GM12878 (cell line): ENCODE data around the gene CHST15. TPM values are rescaled to one million over a fixed set of nuclear protein-coding genes. Genes with fewer than 3 reads are reported as not detected.

Experiments used
- ATAC-seq: fragments of 200-7000 bp; cut with Tn5 transposase; 3 replicates; pipeline ENCODE4 v1.9.1; 2020; ENCODE audit warnings: mild to moderate bottlenecking, moderate library complexity
- BruUV-seq: library from RNA; stranded (reverse); fragments of 400-500 nt; replicated peaks from 2 replicates; lab custom pipeline; 2021; lab: Mats Ljungman, UMichigan
- CTCF ChIA-PET: fragments of 300-600 bp; sonication (Branson Sonifier 250); formaldehyde crosslinking; extraction: SDS; loops from one replicate; lab custom pipeline; 2021; ENCODE audit warnings: inconsistent platforms; lab: Yijun Ruan, JAX
- POLR2A ChIA-PET: fragments of 350-600 bp; formaldehyde crosslinking; extraction: SDS; loops from one replicate; lab custom pipeline; 2021; ENCODE audit warnings: inconsistent platforms; lab: Charles Lee
- RAD21 ChIA-PET: fragments of 300-600 bp; sonication (Branson Sonifier 250); formaldehyde crosslinking; loops from one replicate; lab custom pipeline; 2023; ENCODE audit warnings: antibody characterized with exemption; ENCODE audit not compliant: unreplicated experiment; lab: Charles Lee
- SMC1A ChIA-PET: fragments of 300-600 bp; sonication (Branson Sonifier 250); formaldehyde crosslinking; loops from one replicate; lab custom pipeline; 2023; ENCODE audit not compliant: unreplicated experiment, uncharacterized antibody; lab: Charles Lee
- DNase-seq: peaks from one replicate; pipeline ENCODE4 v3.0.0-alpha.2; 2011; ENCODE audit warnings: low read depth, low spot score
- FAIRE-seq: peaks from 3 replicates; lab custom pipeline; 2011; peaks lifted over from hg19 to GRCh38; lab: Jason Lieb, UNC
- H2AFZ ChIP-seq: 2 replicates; pipeline ENCODE4 v1.6.0; 2011; ENCODE audit warnings: low read depth, low read length, control low read depth; ENCODE audit not compliant: control insufficient read depth
- H3K27ac ChIP-seq: 2 replicates; pipeline ENCODE4 v1.5.1; 2011; ENCODE audit warnings: control low read depth; ENCODE audit not compliant: control insufficient read depth, insufficient read depth
- H3K27me3 ChIP-seq, 2 experiments: replicated peaks in 1 of 2; 2 replicates each; pipeline versions ENCODE4 v1.6.0 to v1.6.1; 2011; ENCODE audit warnings: low read length in 1 of 2; ENCODE audit not compliant: control insufficient read depth in 2 of 2, insufficient read depth in 2 of 2
- H3K36me3 ChIP-seq, 2 experiments: 2 replicates each; pipeline ENCODE4 v1.5.1; 2011; ENCODE audit warnings: low read length in 1 of 2; ENCODE audit not compliant: control insufficient read depth in 2 of 2, insufficient read depth in 2 of 2
- H3K4me1 ChIP-seq: 2 replicates; pipeline ENCODE4 v1.6.1; 2011; ENCODE audit warnings: mild to moderate bottlenecking, low read length, moderate library complexity, mixed read lengths; ENCODE audit not compliant: control insufficient read depth, insufficient read depth
- H3K4me2 ChIP-seq: 2 replicates; pipeline ENCODE4 v1.6.0; 2011; ENCODE audit warnings: control low read depth; ENCODE audit not compliant: control insufficient read depth, insufficient read depth
- H3K4me3 ChIP-seq: fragments of 200-600 bp; sonication (generic); 2 replicates; pipeline ENCODE4 v1.5.1; 2016
- H3K79me2 ChIP-seq: 2 replicates; pipeline ENCODE4 v1.6.0; 2011; ENCODE audit warnings: low read length; ENCODE audit not compliant: control insufficient read depth, insufficient read depth
- H3K9ac ChIP-seq: 2 replicates; pipeline ENCODE4 v1.8.0; 2011; ENCODE audit warnings: low read length, control low read depth, mixed read lengths; ENCODE audit not compliant: control insufficient read depth, insufficient read depth
- H3K9me3 ChIP-seq: replicated peaks from 3 replicates; pipeline ENCODE4 v1.5.1; 2011; ENCODE audit warnings: mild to moderate bottlenecking, low read length; ENCODE audit not compliant: control insufficient read depth, insufficient read depth
- H4K20me1 ChIP-seq: 2 replicates; pipeline ENCODE4 v1.6.0; 2011; ENCODE audit not compliant: control insufficient read depth, insufficient read depth
- CBFB ChIP-seq: IDR thresholded peaks from 2 replicates; pipeline ENCODE4 v1.6.1; 2016; ENCODE audit warnings: antibody characterized with exemption, low read depth
- EGR1 ChIP-seq, 2 experiments: IDR thresholded peaks; 1 replicate in 1 of 2; 2 replicates in 1 of 2; pipeline ENCODE4 v1.6.1; 2011 to 2012; ENCODE audit warnings: low read depth in 2 of 2, low read length in 2 of 2, borderline replicate concordance in 1 of 2, mild to moderate bottlenecking in 1 of 2, moderate library complexity in 1 of 2
- HDAC2 ChIP-seq: fragments of 200-600 bp; sonication (generic); IDR thresholded peaks from 2 replicates; pipeline ENCODE4 v1.6.1; 2017
- NR2F1 ChIP-seq: fragments of 450-650 bp; conservative IDR thresholded peaks from 2 replicates; pipeline ENCODE4 v1.6.1; 2017; ENCODE audit warnings: mild to moderate bottlenecking
- PAX5 ChIP-seq: IDR thresholded peaks from 2 replicates; pipeline ENCODE4 v1.6.1; 2011; ENCODE audit warnings: low read depth, low read length, borderline replicate concordance
- RCOR1 ChIP-seq: conservative IDR thresholded peaks from 2 replicates; pipeline ENCODE4 v1.6.1; 2012; ENCODE audit warnings: low read depth, low read length, improper control_type of control experiment
- RUNX3 ChIP-seq: IDR thresholded peaks from 2 replicates; pipeline ENCODE4 v1.6.1; 2012; ENCODE audit warnings: low read length, inconsistent platforms
- SIX5 ChIP-seq: IDR thresholded peaks from 2 replicates; pipeline ENCODE4 v1.6.1; 2011; ENCODE audit warnings: mild to moderate bottlenecking, low read depth, low read length, moderate library complexity; ENCODE audit not compliant: severe bottlenecking
- TARDBP ChIP-seq: IDR thresholded peaks from 2 replicates; pipeline ENCODE4 v1.6.1; 2016; ENCODE audit warnings: borderline replicate concordance
- ZNF217 ChIP-seq: fragments of 450-650 bp; IDR thresholded peaks from 2 replicates; pipeline ENCODE4 v1.6.1; 2017; ENCODE audit warnings: antibody characterized with exemption, mild to moderate bottlenecking
- WGBS: methylation state at CpG from one replicate; pipeline ENCODE4 v1.1.6; 2016; ENCODE audit warnings: low lambda C conversion rate; ENCODE audit not compliant: insufficient replicate concordance, insufficient coverage; ENCODE audit errors: missing lambda C conversion rate; 5-methylcytosine and 5-hydroxymethylcytosine counted together
- in situ Hi-C: fragments of 300-500 bp; cut with MboI; formaldehyde crosslinking; loops from 9 replicates; pipeline ENCODE4 v1.14.3; 2018; ENCODE audit warnings: mixed read lengths
- intact Hi-C: fragments of 100-400 bp; cut with micrococcal nuclease; formaldehyde crosslinking; loops from one replicate; pipeline ENCODE4 v1.14.2; 2022; ENCODE audit not compliant: unreplicated experiment
- polyA plus RNA-seq, 11 experiments: library from polyadenylated mRNA; depleted of rRNA in 4 of 11; unstranded in 6 of 11; stranded (reverse) in 5 of 11; fragments of >200 nt; fragmentation: Nextera tagmentation in 4 of 11; fragmentation: Illumina TruSeq in 1 of 11; extraction: Ambion mirVana in 4 of 11; extraction: Trizol in 1 of 11; gene quantifications; 1 replicate in 1 of 11; 2 replicates in 10 of 11; pipeline versions ENCODE4 v1.2.1 to v1.2.3, GENCODE V29; 2011 to 2016; ENCODE audit warnings: inconsistent platforms in 2 of 11, missing spikeins in 2 of 11, low read depth in 1 of 11
- total RNA-seq, 4 experiments: library from RNA; depleted of rRNA in 3 of 4; stranded (reverse); fragments of >200 nt in 3 of 4; fragmentation: Illumina TruSeq in 1 of 4; extraction: Trizol in 1 of 4; gene quantifications; 2 replicates each; pipeline versions ENCODE4 v1.2.1 to v1.2.3, GENCODE V29; 2013 to 2021
- TF ChIP-seq, protein P1 (sequence below): IDR thresholded peaks from 2 replicates; pipeline ENCODE4 v1.6.1; 2012; ENCODE audit warnings: low read length, inconsistent platforms
- TF ChIP-seq, protein P2 (sequence below): IDR thresholded peaks from 2 replicates; pipeline ENCODE4 v1.6.1; 2012; ENCODE audit warnings: low read depth, low read length, improper control_type of control experiment
- TF ChIP-seq, protein P3 (sequence below): fragments of 450-650 bp; IDR thresholded peaks from 2 replicates; pipeline ENCODE4 v1.6.1; 2017; ENCODE audit warnings: mild to moderate bottlenecking, low read depth, inconsistent platforms; ENCODE audit not compliant: poor library complexity, severe bottlenecking
- TF ChIP-seq, protein P4 (sequence below): IDR thresholded peaks from 2 replicates; pipeline ENCODE4 v1.6.1; 2011; ENCODE audit warnings: borderline replicate concordance, low read depth, mild to moderate bottlenecking, moderate library complexity, mixed read lengths, low read length; ENCODE audit not compliant: insufficient read depth; ENCODE audit errors: extremely low read length

Gene CHST15
- total and polyA plus RNA-seq, 10 of the 15 experiments (the other 5 are each of a cell fraction or from before 2014, with no cell fraction given): 0.02 to 0.53 (median 0.05) TPM; not detected in 1

DNA sequence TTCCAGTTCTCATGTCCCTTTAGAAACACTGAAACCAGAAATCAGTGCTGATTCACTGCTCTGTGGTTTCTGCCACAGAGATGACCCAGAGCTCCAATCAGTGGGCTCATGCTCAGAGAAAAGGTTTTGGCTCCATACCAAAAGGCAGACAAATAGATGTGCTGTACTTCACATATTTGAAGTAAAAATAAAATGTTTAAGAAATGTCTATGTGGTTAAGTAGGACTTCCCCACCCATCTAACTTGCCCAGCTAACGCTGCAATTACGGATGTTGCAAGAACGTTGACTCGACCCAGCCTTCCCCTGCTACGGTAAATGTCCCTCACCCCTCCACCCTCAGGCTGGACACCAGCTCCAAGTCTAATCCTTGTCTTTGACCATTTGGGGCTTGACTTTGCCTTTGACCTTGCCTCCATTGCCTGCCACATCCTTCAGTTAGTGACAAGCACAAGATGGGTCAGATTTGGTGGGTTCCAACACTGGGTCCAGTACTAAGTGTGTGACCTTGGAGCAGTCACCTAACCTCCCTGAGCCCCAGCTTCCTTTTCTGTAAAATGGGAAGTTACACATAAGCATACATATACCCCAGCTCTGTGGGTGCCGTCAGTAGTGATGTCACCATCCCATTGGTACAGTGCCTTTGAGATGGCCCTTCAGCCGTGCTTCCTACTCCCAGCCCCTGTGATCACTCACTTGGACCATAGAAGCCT lies 95.8 kb downstream of the CHST15 start:
- in situ Hi-C loops: loop anchor here (5.0 kb wide), 1 partner anchor 390 kb away; no protein-coding TSS in a partner anchor
- ATAC-seq (peak; percentile 10; the same call in 2 of the 3 replicates), DNase-seq (peak; percentile 51), FAIRE-seq (no peak)
- H3K4me1 ChIP-seq: peaks cover 3% of the 10 kb centered on the region; the same call in 1 of the 2 replicates
- peaks cover 2 to 3% of the 10 kb centered on the region in 2 experiments; a peak in 2 of 4 replicates for H3K27me3 ChIP-seq
- BruUV-seq: no TSS peak
- H3K9me3 ChIP-seq: no peaks in the 10 kb centered on the region; the same call in 2 of the 3 replicates
- H3K4me3 ChIP-seq: no peak overlapping the region
- ChIA-PET RAD21 (interaction anchor here (1.2 to 5.0 kb wide), 5 partner anchors 38 to 406 kb away, joined by 3 to 90 read pairs (median 5); no protein-coding TSS in a partner anchor), CTCF (interaction anchor here (0.8 to 6.0 kb wide), 8 partner anchors 29 to 436 kb away, joined by 3 to 133 read pairs (median 5); no protein-coding TSS in a partner anchor), POLR2A (no interaction called here), SMC1A (interaction anchor here (0.8 to 4.3 kb wide), 6 partner anchors 86 to 405 kb away, joined by 3 to 57 read pairs (median 4); no protein-coding TSS in a partner anchor)
- no peaks in the 10 kb centered on the region for H3K36me3 ChIP-seq
- WGBS: 14% methylated on average over 7 of the region's 7 CpGs
- H3K79me2 ChIP-seq: no peaks in the 10 kb centered on the region
- H4K20me1 ChIP-seq: 0 out of 2 replicates have a peak, but pooled peaks cover 2% of the 10 kb centered on the region
- H2AFZ ChIP-seq: no peak overlapping the region
- no peak overlapping the region for H3K27ac ChIP-seq
- intact Hi-C loops: loop anchor here (5.0 to 10.0 kb wide), 5 partner anchors 85 to 747 kb away; partner anchors contain the start of gene FAM53B
- H3K4me2 ChIP-seq: no peak overlapping the region
- H3K9ac ChIP-seq: no peak overlapping the region
- TF ChIP-seq TARDBP: no peak
- TF ChIP-seq EGR1 (IDR thresholded peaks at IDR 0.05; ENCODE audit: borderline replicate concordance in 1 of 2, low read depth in 2 of 2, low read length in 2 of 2): no peak
- TF ChIP-seq, protein P1, sequence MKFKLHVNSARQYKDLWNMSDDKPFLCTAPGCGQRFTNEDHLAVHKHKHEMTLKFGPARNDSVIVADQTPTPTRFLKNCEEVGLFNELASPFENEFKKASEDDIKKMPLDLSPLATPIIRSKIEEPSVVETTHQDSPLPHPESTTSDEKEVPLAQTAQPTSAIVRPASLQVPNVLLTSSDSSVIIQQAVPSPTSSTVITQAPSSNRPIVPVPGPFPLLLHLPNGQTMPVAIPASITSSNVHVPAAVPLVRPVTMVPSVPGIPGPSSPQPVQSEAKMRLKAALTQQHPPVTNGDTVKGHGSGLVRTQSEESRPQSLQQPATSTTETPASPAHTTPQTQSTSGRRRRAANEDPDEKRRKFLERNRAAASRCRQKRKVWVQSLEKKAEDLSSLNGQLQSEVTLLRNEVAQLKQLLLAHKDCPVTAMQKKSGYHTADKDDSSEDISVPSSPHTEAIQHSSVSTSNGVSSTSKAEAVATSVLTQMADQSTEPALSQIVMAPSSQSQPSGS: 0 out of 2 replicates have a peak, but pooled peaks have one; percentile 29
- TF ChIP-seq PAX5: 0 out of 2 replicates have a peak, but pooled peaks have one; percentile 33
- TF ChIP-seq, protein P2, sequence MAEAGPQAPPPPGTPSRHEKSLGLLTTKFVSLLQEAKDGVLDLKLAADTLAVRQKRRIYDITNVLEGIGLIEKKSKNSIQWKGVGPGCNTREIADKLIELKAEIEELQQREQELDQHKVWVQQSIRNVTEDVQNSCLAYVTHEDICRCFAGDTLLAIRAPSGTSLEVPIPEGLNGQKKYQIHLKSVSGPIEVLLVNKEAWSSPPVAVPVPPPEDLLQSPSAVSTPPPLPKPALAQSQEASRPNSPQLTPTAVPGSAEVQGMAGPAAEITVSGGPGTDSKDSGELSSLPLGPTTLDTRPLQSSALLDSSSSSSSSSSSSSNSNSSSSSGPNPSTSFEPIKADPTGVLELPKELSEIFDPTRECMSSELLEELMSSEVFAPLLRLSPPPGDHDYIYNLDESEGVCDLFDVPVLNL: no peak
- TF ChIP-seq RUNX3: peak; percentile 83
- TF ChIP-seq RCOR1: peak; percentile 86; the same call in 1 of the 2 replicates
- TF ChIP-seq CBFB: no peak
- TF ChIP-seq, protein P3, sequence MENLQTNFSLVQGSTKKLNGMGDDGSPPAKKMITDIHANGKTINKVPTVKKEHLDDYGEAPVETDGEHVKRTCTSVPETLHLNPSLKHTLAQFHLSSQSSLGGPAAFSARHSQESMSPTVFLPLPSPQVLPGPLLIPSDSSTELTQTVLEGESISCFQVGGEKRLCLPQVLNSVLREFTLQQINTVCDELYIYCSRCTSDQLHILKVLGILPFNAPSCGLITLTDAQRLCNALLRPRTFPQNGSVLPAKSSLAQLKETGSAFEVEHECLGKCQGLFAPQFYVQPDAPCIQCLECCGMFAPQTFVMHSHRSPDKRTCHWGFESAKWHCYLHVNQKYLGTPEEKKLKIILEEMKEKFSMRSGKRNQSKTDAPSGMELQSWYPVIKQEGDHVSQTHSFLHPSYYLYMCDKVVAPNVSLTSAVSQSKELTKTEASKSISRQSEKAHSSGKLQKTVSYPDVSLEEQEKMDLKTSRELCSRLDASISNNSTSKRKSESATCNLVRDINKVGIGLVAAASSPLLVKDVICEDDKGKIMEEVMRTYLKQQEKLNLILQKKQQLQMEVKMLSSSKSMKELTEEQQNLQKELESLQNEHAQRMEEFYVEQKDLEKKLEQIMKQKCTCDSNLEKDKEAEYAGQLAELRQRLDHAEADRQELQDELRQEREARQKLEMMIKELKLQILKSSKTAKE: no peak
- TF ChIP-seq SIX5: no peak
- TF ChIP-seq, protein P4, sequence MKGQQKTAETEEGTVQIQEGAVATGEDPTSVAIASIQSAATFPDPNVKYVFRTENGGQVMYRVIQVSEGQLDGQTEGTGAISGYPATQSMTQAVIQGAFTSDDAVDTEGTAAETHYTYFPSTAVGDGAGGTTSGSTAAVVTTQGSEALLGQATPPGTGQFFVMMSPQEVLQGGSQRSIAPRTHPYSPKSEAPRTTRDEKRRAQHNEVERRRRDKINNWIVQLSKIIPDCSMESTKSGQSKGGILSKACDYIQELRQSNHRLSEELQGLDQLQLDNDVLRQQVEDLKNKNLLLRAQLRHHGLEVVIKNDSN: no peak
- no peak for TF ChIP-seq ZNF217
- TF ChIP-seq NR2F1: peak; percentile 69
- TF ChIP-seq HDAC2: no peak
